H9 (cell line): ENCODE data around the gene SDF2. TPM values are rescaled to one million over a fixed set of nuclear protein-coding genes. Genes with fewer than 3 reads are reported as not detected.

ENCODE experiments used
- DNase-seq: peaks from one replicate; pipeline ENCODE4 v3.0.0-alpha.2; 2017
- H2AFZ ChIP-seq: one replicate; pipeline ENCODE4 v1.6.1; 2013; ENCODE audit warnings: mild to moderate bottlenecking, low read length, control low read depth, moderate library complexity
- H2AK5ac ChIP-seq: 2 replicates; pipeline ENCODE4 v1.6.1; 2013; ENCODE audit warnings: low read length, control low read depth, mixed read lengths; ENCODE audit not compliant: insufficient read length
- H2BK120ac ChIP-seq: one replicate; pipeline ENCODE4 v1.6.1; 2013; ENCODE audit warnings: low read depth, mild to moderate bottlenecking, low read length, control low read depth, inconsistent platforms; ENCODE audit not compliant: poor library complexity, severe bottlenecking
- H2BK12ac ChIP-seq: 2 replicates; pipeline ENCODE4 v1.6.1; 2013; ENCODE audit warnings: low read length, control low read depth, mixed read lengths, low read depth; ENCODE audit not compliant: insufficient read length
- H2BK15ac ChIP-seq: 2 replicates; pipeline ENCODE4 v1.6.1; 2013; ENCODE audit warnings: low read depth, low read length, control low read depth
- H2BK20ac ChIP-seq: one replicate; pipeline ENCODE4 v1.6.1; 2013; ENCODE audit warnings: low read depth, mild to moderate bottlenecking, low read length, control low read depth, inconsistent platforms; ENCODE audit not compliant: poor library complexity, severe bottlenecking
- H2BK5ac ChIP-seq: 2 replicates; pipeline ENCODE4 v1.6.1; 2013; ENCODE audit warnings: low read length, control low read depth, mixed read lengths; ENCODE audit not compliant: insufficient read length
- H3K14ac ChIP-seq: 2 replicates; pipeline ENCODE4 v1.6.1; 2013; ENCODE audit warnings: low read length, control low read depth; ENCODE audit not compliant: insufficient read depth
- H3K18ac ChIP-seq: 2 replicates; pipeline ENCODE4 v1.6.1; 2013; ENCODE audit warnings: low read depth, mild to moderate bottlenecking, mixed read lengths, low read length, control low read depth; ENCODE audit not compliant: insufficient read length
- H3K23ac ChIP-seq: 2 replicates; pipeline ENCODE4 v1.6.1; 2013; ENCODE audit warnings: low read length, control low read depth, mixed read lengths, low read depth; ENCODE audit not compliant: insufficient read length
- H3K23me2 ChIP-seq: 2 replicates; pipeline ENCODE4 v1.6.1; 2013; ENCODE audit warnings: low read depth, mild to moderate bottlenecking, mixed read lengths, low read length, control low read depth; ENCODE audit not compliant: insufficient read length, poor library complexity, severe bottlenecking
- H3K27ac ChIP-seq: 2 replicates; pipeline ENCODE4 v1.5.1; 2013; ENCODE audit warnings: low read length, control low read depth, mixed read lengths, low read depth; ENCODE audit not compliant: insufficient read length
- H3K27me3 ChIP-seq: 2 replicates; pipeline ENCODE4 v1.6.1; 2013; ENCODE audit warnings: low read length, control low read depth, inconsistent platforms; ENCODE audit not compliant: insufficient read depth
- H3K4ac ChIP-seq: 2 replicates; pipeline ENCODE4 v1.6.1; 2013; ENCODE audit warnings: low read depth, mild to moderate bottlenecking, control low read depth, inconsistent platforms, low read length, moderate library complexity
- H3K4me1 ChIP-seq: 2 replicates; pipeline ENCODE4 v1.6.1; 2013; ENCODE audit warnings: low read length, control low read depth, inconsistent platforms; ENCODE audit not compliant: insufficient read depth
- H3K4me2 ChIP-seq: 2 replicates; pipeline ENCODE4 v1.6.1; 2013; ENCODE audit warnings: low read length, control low read depth, mixed read lengths; ENCODE audit not compliant: insufficient read length, insufficient read depth
- H3K56ac ChIP-seq: 2 replicates; pipeline ENCODE4 v1.6.1; 2013; ENCODE audit warnings: low read depth, mild to moderate bottlenecking, mixed read lengths, low read length, control low read depth; ENCODE audit not compliant: insufficient read length
- H3K79me1 ChIP-seq: 2 replicates; pipeline ENCODE4 v1.6.1; 2013; ENCODE audit warnings: low read depth, mild to moderate bottlenecking, moderate library complexity, low read length, control low read depth, inconsistent platforms; ENCODE audit not compliant: insufficient read depth, poor library complexity, severe bottlenecking
- H3K79me2 ChIP-seq: 2 replicates; pipeline ENCODE4 v1.6.1; 2013; ENCODE audit warnings: low read length, control low read depth, inconsistent platforms; ENCODE audit not compliant: insufficient read depth
- H3K9ac ChIP-seq: 2 replicates; pipeline ENCODE4 v1.6.1; 2013; ENCODE audit warnings: low read length, control low read depth, mixed read lengths; ENCODE audit not compliant: insufficient read length; ENCODE audit errors: extremely low read depth
- H3K9me3 ChIP-seq: one replicate; pipeline ENCODE4 v1.6.1; 2013; ENCODE audit warnings: low read depth, low read length, inconsistent platforms; ENCODE audit not compliant: control insufficient read depth
- H3T11ph ChIP-seq: one replicate; pipeline ENCODE4 v1.6.1; 2013; ENCODE audit warnings: mild to moderate bottlenecking, low read length, control low read depth, inconsistent platforms
- H4K20me1 ChIP-seq: one replicate; pipeline ENCODE4 v1.6.1; 2013; ENCODE audit not compliant: control insufficient read depth, insufficient read length, insufficient read depth
- H4K5ac ChIP-seq: 2 replicates; pipeline ENCODE4 v1.6.1; 2013; ENCODE audit warnings: low read depth, mild to moderate bottlenecking, mixed read lengths, low read length, control low read depth; ENCODE audit not compliant: insufficient read length
- H4K8ac ChIP-seq: replicated peaks from 2 replicates; pipeline ENCODE4 v1.6.1; 2013; ENCODE audit warnings: low read length, control low read depth, mixed read lengths, low read depth; ENCODE audit not compliant: insufficient read length
- H4K91ac ChIP-seq: 2 replicates; pipeline ENCODE4 v1.6.1; 2013; ENCODE audit warnings: low read depth, mild to moderate bottlenecking, moderate library complexity, mixed read lengths, low read length, control low read depth; ENCODE audit not compliant: insufficient read length
- H3K27ac Mint-ChIP-seq, 3 experiments: 2 replicates in 2 of 3; 3 replicates in 1 of 3; pipeline ENCODE4 v1.8.0; 2020 to 2021; ENCODE audit warnings: mixed read lengths in 3 of 3, mild to moderate bottlenecking in 1 of 3, moderate library complexity in 1 of 3
- H3K27me3 Mint-ChIP-seq: 2 replicates; pipeline ENCODE4 v1.8.0; 2021; ENCODE audit warnings: low read depth, mild to moderate bottlenecking, moderate library complexity, mixed read lengths
- H3K36me3 Mint-ChIP-seq, 3 experiments: 2 replicates in 2 of 3; 3 replicates in 1 of 3; pipeline ENCODE4 v1.8.0; 2020 to 2021; ENCODE audit warnings: low read depth in 3 of 3, mixed read lengths in 3 of 3; ENCODE audit not compliant: insufficient read depth in 1 of 3
- H3K4me1 Mint-ChIP-seq, 2 experiments: 2 replicates each; pipeline ENCODE4 v1.8.0; 2020; ENCODE audit warnings: mixed read lengths in 2 of 2
- H3K4me3 Mint-ChIP-seq, 2 experiments: 2 replicates in 1 of 2; 3 replicates in 1 of 2; pipeline ENCODE4 v1.8.0; 2020 to 2021; ENCODE audit warnings: mild to moderate bottlenecking in 2 of 2, mixed read lengths in 2 of 2, moderate library complexity in 1 of 2
- H3K9me3 Mint-ChIP-seq, 2 experiments: 2 replicates in 1 of 2; 3 replicates in 1 of 2; pipeline ENCODE4 v1.8.0; 2020; ENCODE audit warnings: mild to moderate bottlenecking in 2 of 2, mixed read lengths in 2 of 2, moderate library complexity in 1 of 2
- CTCF ChIP-seq: fragments of 200-600 bp; sonication (generic); conservative IDR thresholded peaks from 3 replicates; pipeline ENCODE4 v1.8.0; 2021; ENCODE audit warnings: antibody characterized with exemption, mild to moderate bottlenecking
- WGBS: extraction: QIAGEN DNeasy Blood & Tissue Kit; methylation state at CpG from one replicate; pipeline ENCODE4 v1.1.7; 2013; ENCODE audit warnings: missing lambda C conversion rate, low lambda C conversion rate, mixed read lengths; ENCODE audit not compliant: insufficient read length; ENCODE audit errors: extremely low coverage; 5-methylcytosine and 5-hydroxymethylcytosine counted together
- total RNA-seq: library from RNA; stranded (reverse); gene quantifications from 2 replicates; pipeline ENCODE4 v1.2.1, GENCODE V29; 2021

Gene SDF2
- total RNA-seq, 1 experiment from 2014 or later = 40.2 TPM

GRCh38 chr17:28706471-28707338 lies 45.0 kb upstream of the SDF2 start:
- Histone ChIP-seq H3K56ac (no peak overlapping the region), H4K5ac (no peak overlapping the region), H3T11ph (no peak overlapping the region), H3K18ac (no peak overlapping the region), H3K4ac (no peak overlapping the region), H4K91ac (no peak overlapping the region), H3K4me2 (no peak overlapping the region), H2BK15ac (no peak overlapping the region), H4K8ac (no peak overlapping the region), H2BK5ac (no peak overlapping the region), H2BK12ac (no peak overlapping the region), H3K79me1 (no peaks in the 10 kb centered on the region), H3K23ac (no peak overlapping the region), H2AK5ac (no peak overlapping the region), H2BK20ac (no peak overlapping the region), H3K14ac (no peak overlapping the region), H3K27me3 (no peaks in the 10 kb centered on the region), H4K20me1 (peaks cover 4% of the 10 kb centered on the region), H3K4me1 (no peaks in the 10 kb centered on the region), H3K9ac (no peak overlapping the region), H2BK120ac (no peak overlapping the region), H3K79me2 (no peaks in the 10 kb centered on the region), H3K23me2 (peaks cover 10% of the 10 kb centered on the region), H2AFZ (no peak overlapping the region), H3K9me3 (no peaks in the 10 kb centered on the region), H3K27ac (no peak overlapping the region)
- Mint-ChIP-seq H3K4me1 (peaks cover 34 to 45% of the 10 kb centered on the region in 2 experiments), H3K27me3 (no peaks in the 10 kb centered on the region), H3K27ac (peak overlapping the region in 2 of 3 experiments; percentile 47 to 55; a peak in 3 of 7 replicates), H3K4me3 (0 out of 5 replicates have a peak overlapping the region, but pooled peaks of 1 of the 2 experiments have one; percentile 29), H3K9me3 (no peaks in the 10 kb centered on the region), H3K36me3 (peaks cover 12 to 43% (median 31%) of the 10 kb centered on the region in 3 experiments; a peak in 6 of 7 replicates)
- no CpG with 5 or more reads among the region's 7 CpGs for WGBS
- TF ChIP-seq CTCF = peak; percentile 28; the same call in 2 of the 3 replicates
- DNase-seq = no peak
